ENCODE data around the gene FTCD. TPM values are rescaled to one million over a fixed set of nuclear protein-coding genes. Genes with fewer than 3 reads are reported as not detected.
"Not testable (repeated sequence)": the region's sequence is repeated elsewhere in the genome, so short reads cannot be mapped to it uniquely, and the experiment has no call there.

FTCD gene
- total RNA-seq: 0.32 TPM
- long read RNA-seq: 0 reads

- peak; percentile 86 for DNase-seq (ENCODE audit: low spot score)
Measured at GRCh38 chr21:46155514-46156377, at the start of gene FTCD. Gene FTCD, minus strand, starts transcription at chr21:46155579. Its CDS starts 56 bp downstream, at chr21:46155523.

- DNase-seq (ENCODE audit: low spot score): no peak
Measured at GRCh38 chr21:46205166-46205565, 49.8 kb upstream of the FTCD start.

- no peak for DNase-seq (ENCODE audit: low spot score)
Measured at GRCh38 chr21:46203203-46203600, 47.8 kb upstream of the FTCD start.

- no peak for DNase-seq (ENCODE audit: low spot score)
Measured at GRCh38 chr21:46202592-46203202, 47.3 kb upstream of the FTCD start.

- DNase-seq (ENCODE audit: low spot score): not testable (repeated sequence)
Measured at GRCh38 chr21:46200877-46201803, 45.8 kb upstream of the FTCD start.

GRCh38 chr21:46199436-46200373 is 44.3 kb upstream of the FTCD start:
- DNase-seq (ENCODE audit: low spot score): no peak

- DNase-seq (ENCODE audit: low spot score): peak; percentile 87
Measured at GRCh38 chr21:46196733-46197132, 41.4 kb upstream of the FTCD start.

GRCh38 chr21:46195595-46196195 is 40.3 kb upstream of the FTCD start:
- DNase-seq (ENCODE audit: low spot score): peak; percentile 75

- peak; percentile 77 for DNase-seq (ENCODE audit: low spot score)
Measured at GRCh38 chr21:46194374-46195334, 39.3 kb upstream of the FTCD start.

GRCh38 chr21:46193829-46194373 is 38.5 kb upstream of the FTCD start:
- no peak for DNase-seq (ENCODE audit: low spot score)

- DNase-seq (ENCODE audit: low spot score): no peak
Measured at GRCh38 chr21:46191686-46192575, 36.6 kb upstream of the FTCD start.

GRCh38 chr21:46191257-46191685 is 35.9 kb upstream of the FTCD start:
- DNase-seq (ENCODE audit: low spot score): no peak

GRCh38 chr21:46190491-46191131 is 35.2 kb upstream of the FTCD start:
- no peak for DNase-seq (ENCODE audit: low spot score)

GRCh38 chr21:46189959-46190490 is 34.6 kb upstream of the FTCD start:
- DNase-seq (ENCODE audit: low spot score): no peak

- no peak for DNase-seq (ENCODE audit: low spot score)
Measured at GRCh38 chr21:46189213-46189958, 34.0 kb upstream of the FTCD start.
